Measurements from ENCODE around the gene RFC5. TPM values are rescaled to one million over a fixed set of nuclear protein-coding genes. Genes with fewer than 3 reads are reported as not detected.
"Not testable (repeated sequence)": the region's sequence is repeated elsewhere in the genome, so short reads cannot be mapped to it uniquely, and the experiment has no call there.

Gene RFC5
- total RNA-seq, 1 experiment from 2014 or later = 50.4 TPM

- H3K9ac ChIP-seq (ENCODE audit: extremely low read depth, insufficient read length, low read length) = no peak overlapping the region
- TF ChIP-seq, protein P1, sequence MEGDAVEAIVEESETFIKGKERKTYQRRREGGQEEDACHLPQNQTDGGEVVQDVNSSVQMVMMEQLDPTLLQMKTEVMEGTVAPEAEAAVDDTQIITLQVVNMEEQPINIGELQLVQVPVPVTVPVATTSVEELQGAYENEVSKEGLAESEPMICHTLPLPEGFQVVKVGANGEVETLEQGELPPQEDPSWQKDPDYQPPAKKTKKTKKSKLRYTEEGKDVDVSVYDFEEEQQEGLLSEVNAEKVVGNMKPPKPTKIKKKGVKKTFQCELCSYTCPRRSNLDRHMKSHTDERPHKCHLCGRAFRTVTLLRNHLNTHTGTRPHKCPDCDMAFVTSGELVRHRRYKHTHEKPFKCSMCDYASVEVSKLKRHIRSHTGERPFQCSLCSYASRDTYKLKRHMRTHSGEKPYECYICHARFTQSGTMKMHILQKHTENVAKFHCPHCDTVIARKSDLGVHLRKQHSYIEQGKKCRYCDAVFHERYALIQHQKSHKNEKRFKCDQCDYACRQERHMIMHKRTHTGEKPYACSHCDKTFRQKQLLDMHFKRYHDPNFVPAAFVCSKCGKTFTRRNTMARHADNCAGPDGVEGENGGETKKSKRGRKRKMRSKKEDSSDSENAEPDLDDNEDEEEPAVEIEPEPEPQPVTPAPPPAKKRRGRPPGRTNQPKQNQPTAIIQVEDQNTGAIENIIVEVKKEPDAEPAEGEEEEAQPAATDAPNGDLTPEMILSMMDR (conservative IDR thresholded peaks at IDR 0.05) = no peak
- no peak overlapping the region for H2BK15ac ChIP-seq (ENCODE audit: low read depth, low read length)
- Mint-ChIP-seq H3K4me3 (no peak overlapping the region), H3K4me1 (peaks cover 0 to 4% of the 10 kb centered on the region in 2 experiments; a peak in 2 of 4 replicates), H3K27ac (no peak overlapping the region), H3K36me3 (ENCODE audit: insufficient read depth in 1 of 3, low read depth in 3 of 3) (no peaks in the 10 kb centered on the region), H3K9me3 (no peaks in the 10 kb centered on the region), H3K27me3 (ENCODE audit: low read depth) (peaks cover 1% of the 10 kb centered on the region; the same call in 1 of the 2 replicates)
- no CpG with 5 or more reads among the region's 2 CpGs for WGBS (ENCODE audit: extremely low coverage, insufficient read length, low lambda C conversion rate)
- no peak for DNase-seq
- no peak overlapping the region for H3T11ph ChIP-seq (ENCODE audit: low read length)
- H3K27me3 ChIP-seq (ENCODE audit: insufficient read depth, low read length) = no peaks in the 10 kb centered on the region
- H3K4ac ChIP-seq (ENCODE audit: low read depth, low read length) = no peak overlapping the region
- H4K8ac ChIP-seq (replicated peaks; ENCODE audit: insufficient read length, low read depth, low read length) = no peak overlapping the region
- H4K5ac ChIP-seq (ENCODE audit: insufficient read length, low read depth, low read length) = no peak overlapping the region
- H3K79me2 ChIP-seq (ENCODE audit: insufficient read depth, low read length) = no peaks in the 10 kb centered on the region
- no peaks in the 10 kb centered on the region for H4K20me1 ChIP-seq (ENCODE audit: control insufficient read depth, insufficient read depth, insufficient read length)
- no peak overlapping the region for H2AK5ac ChIP-seq (ENCODE audit: insufficient read length, low read length)
- no peak overlapping the region for H2BK120ac ChIP-seq (ENCODE audit: low read depth, low read length, poor library complexity, severe bottlenecking)
- no peak overlapping the region for H3K14ac ChIP-seq (ENCODE audit: insufficient read depth, low read length)
- no peak overlapping the region for H3K18ac ChIP-seq (ENCODE audit: insufficient read length, low read depth, low read length)
- no peaks in the 10 kb centered on the region for H3K23me2 ChIP-seq (ENCODE audit: insufficient read length, low read depth, low read length, poor library complexity, severe bottlenecking)
- no peak overlapping the region for H2BK5ac ChIP-seq (ENCODE audit: insufficient read length, low read length)
- H2BK12ac ChIP-seq (ENCODE audit: insufficient read length, low read depth, low read length) = no peak overlapping the region
- no peak overlapping the region for H3K23ac ChIP-seq (ENCODE audit: insufficient read length, low read depth, low read length)
- H3K9me3 ChIP-seq (ENCODE audit: control insufficient read depth, low read depth, low read length) = no peaks in the 10 kb centered on the region
- no peaks in the 10 kb centered on the region for H3K4me1 ChIP-seq (ENCODE audit: insufficient read depth, low read length)
- H3K79me1 ChIP-seq (ENCODE audit: insufficient read depth, low read depth, low read length, poor library complexity, severe bottlenecking) = no peaks in the 10 kb centered on the region
- H3K27ac ChIP-seq (ENCODE audit: insufficient read length, low read depth, low read length) = no peak overlapping the region
- H3K56ac ChIP-seq (ENCODE audit: insufficient read length, low read depth, low read length) = no peak overlapping the region
- no peak overlapping the region for H3K4me2 ChIP-seq (ENCODE audit: insufficient read depth, insufficient read length, low read length)
- H2AFZ ChIP-seq (ENCODE audit: low read length) = no peak overlapping the region
- no peak overlapping the region for H2BK20ac ChIP-seq (ENCODE audit: low read depth, low read length, poor library complexity, severe bottlenecking)
- no peak overlapping the region for H4K91ac ChIP-seq (ENCODE audit: insufficient read length, low read depth, low read length)
These were observed 17.8 kb upstream of the RFC5 start for GRCh38 chr12:117998719-117999118.

- H3K18ac ChIP-seq (ENCODE audit: insufficient read length, low read depth, low read length); H3K23ac ChIP-seq (ENCODE audit: insufficient read length, low read depth, low read length); H3K36me3 Mint-ChIP-seq (ENCODE audit: insufficient read depth in 1 of 3, low read depth in 3 of 3); H3K4me1 ChIP-seq (ENCODE audit: insufficient read depth, low read length); H3K9me3 ChIP-seq (ENCODE audit: control insufficient read depth, low read depth, low read length); H3K56ac ChIP-seq (ENCODE audit: insufficient read length, low read depth, low read length); H2BK5ac ChIP-seq (ENCODE audit: insufficient read length, low read length); H3K27ac ChIP-seq (ENCODE audit: insufficient read length, low read depth, low read length); H3K9me3 Mint-ChIP-seq; H4K8ac ChIP-seq (replicated peaks; ENCODE audit: insufficient read length, low read depth, low read length); H2BK20ac ChIP-seq (ENCODE audit: low read depth, low read length, poor library complexity, severe bottlenecking); H3K27ac Mint-ChIP-seq; H3T11ph ChIP-seq (ENCODE audit: low read length); H3K4me3 Mint-ChIP-seq; H3K23me2 ChIP-seq (ENCODE audit: insufficient read length, low read depth, low read length, poor library complexity, severe bottlenecking); H4K91ac ChIP-seq (ENCODE audit: insufficient read length, low read depth, low read length); H2AK5ac ChIP-seq (ENCODE audit: insufficient read length, low read length); DNase-seq; H3K79me2 ChIP-seq (ENCODE audit: insufficient read depth, low read length); H3K79me1 ChIP-seq (ENCODE audit: insufficient read depth, low read depth, low read length, poor library complexity, severe bottlenecking); H2BK15ac ChIP-seq (ENCODE audit: low read depth, low read length); H2AFZ ChIP-seq (ENCODE audit: low read length); H3K27me3 ChIP-seq (ENCODE audit: insufficient read depth, low read length); H3K14ac ChIP-seq (ENCODE audit: insufficient read depth, low read length); H3K4ac ChIP-seq (ENCODE audit: low read depth, low read length); H4K5ac ChIP-seq (ENCODE audit: insufficient read length, low read depth, low read length); H3K9ac ChIP-seq (ENCODE audit: extremely low read depth, insufficient read length, low read length); H3K4me2 ChIP-seq (ENCODE audit: insufficient read depth, insufficient read length, low read length); H3K4me1 Mint-ChIP-seq; H4K20me1 ChIP-seq (ENCODE audit: control insufficient read depth, insufficient read depth, insufficient read length); H2BK12ac ChIP-seq (ENCODE audit: insufficient read length, low read depth, low read length); H3K27me3 Mint-ChIP-seq (ENCODE audit: low read depth); H2BK120ac ChIP-seq (ENCODE audit: low read depth, low read length, poor library complexity, severe bottlenecking): not testable (repeated sequence)
- no CpG with 5 or more reads among the region's 2 CpGs for WGBS (ENCODE audit: extremely low coverage, insufficient read length, low lambda C conversion rate)
These were observed 16.7 kb upstream of the RFC5 start for GRCh38 chr12:117999806-118000205.

Measured in H9 (cell line).